ENCODE data around the gene TBC1D17.

The TBC1D17 gene

DNA sequence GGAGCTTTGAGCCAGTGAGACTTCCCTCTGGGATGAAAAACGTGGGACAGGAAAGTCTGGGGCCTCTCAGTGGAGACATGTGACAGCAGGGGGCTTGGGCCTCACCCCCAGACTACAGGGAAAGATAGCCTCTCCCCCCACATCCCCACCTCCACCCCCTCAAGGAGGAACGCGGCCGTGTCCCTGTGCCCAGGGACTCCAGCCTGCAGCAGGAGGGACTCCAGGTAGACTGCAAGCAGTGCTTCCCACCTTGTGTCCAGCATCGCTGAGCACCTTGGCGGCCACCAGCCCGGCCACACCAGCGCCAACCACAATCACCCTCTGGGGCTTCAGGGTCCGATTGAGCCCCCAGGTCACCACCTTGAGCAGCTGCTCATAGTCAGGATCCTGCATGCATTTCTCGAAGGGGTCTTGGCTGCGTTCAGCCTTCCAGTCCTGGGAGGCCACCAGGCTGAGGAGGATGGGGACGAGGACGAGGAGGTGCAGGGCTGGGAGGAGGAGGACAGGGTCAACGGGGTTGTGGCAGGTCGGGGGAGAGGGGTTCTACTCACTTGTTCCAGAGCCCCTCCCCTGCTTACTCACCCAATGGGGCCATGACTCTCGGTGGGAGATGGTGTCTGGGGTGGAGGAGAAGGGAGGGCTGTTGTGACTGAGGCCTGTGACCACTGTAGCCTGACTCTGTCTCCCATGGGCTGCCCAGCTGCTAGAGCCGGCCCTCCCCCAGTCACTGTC lies 18.2 kb downstream of the TBC1D17 start:
- DNase-seq, result no peak

DNA sequence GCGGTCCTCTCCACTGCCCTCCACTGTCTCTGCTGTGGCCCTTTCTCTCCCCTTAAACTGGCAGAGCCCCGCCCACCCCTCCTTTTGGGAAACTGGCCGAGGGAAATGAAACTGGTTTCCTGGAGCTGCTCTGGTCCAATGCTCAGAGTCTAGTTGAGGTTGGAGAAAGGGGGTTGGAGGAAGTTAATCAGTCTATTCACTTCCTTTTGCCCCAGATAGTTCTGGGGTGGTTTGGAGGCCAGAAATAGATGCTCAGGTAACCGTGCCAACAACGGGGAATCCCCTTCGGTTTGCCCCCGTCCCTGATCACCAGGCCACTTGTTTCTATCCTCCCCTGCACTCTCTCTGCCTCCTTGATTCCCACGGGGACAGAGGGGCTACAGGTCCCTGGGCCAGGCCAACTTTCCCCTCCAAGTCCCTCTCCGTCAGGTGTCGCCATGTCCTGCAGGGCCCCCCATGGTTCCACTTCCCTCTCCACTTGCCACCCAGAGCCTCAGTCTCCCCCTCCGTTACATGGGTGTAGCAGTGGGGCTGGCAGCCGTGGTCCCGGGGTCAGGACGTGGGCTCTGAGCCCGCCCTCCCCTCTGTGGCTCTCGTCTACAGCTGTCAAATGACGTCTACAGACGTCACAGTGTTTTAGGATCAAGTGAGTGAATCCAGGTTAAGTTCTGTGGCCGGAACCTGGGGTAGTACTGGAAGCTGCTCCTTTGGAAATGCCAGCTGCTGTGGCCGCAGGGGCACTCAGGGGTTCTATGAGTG lies 19.5 kb downstream of the TBC1D17 start, which contains the start of gene IL4I1:
Gene IL4I1 (minus strand): TSS at position 25 of the 759 bp plus-strand sequence. CDS start 727 bp downstream, outside the sequence.
- peak; percentile 34 for DNase-seq

- DNase-seq, result no peak
Measured at GRCh38 chr19:49904136-49904535, 26.6 kb downstream of the TBC1D17 start.

- no peak for DNase-seq
Measured at GRCh38 chr19:49906879-49907564, 29.5 kb downstream of the TBC1D17 start.

DNA sequence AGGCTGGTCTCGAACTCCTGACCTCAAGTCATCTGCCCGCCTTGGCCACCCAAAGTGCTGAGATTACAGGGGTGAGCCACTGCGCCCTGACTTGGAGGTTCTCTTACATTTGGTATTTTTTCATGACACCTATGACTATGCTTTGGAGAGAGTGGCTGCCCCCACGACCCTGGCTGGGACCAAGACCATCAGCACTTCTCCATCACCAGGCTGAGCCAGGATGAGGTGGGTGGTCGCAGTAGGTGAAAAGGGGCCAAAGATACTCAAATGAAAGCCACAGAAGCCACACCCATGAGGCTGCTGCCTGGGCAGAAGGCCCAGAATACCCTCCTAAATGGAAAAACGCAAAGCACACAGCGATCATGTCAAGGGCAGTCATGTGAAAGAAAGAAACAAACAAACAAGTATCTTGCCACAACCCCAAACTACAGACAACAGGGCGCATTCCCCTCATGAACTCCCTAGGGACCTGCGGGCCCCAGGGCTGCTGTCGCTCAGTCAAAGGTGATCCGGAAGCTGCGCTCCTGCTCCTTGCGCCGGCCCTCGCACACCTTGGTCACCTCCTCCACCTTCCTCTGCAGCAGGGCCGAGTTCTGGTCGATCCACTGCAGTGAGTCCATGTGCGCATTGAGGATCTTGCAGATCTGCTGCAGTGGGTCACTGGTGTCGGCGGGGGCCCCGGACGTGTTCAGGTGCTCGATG lies 30.4 kb downstream of the TBC1D17 start:
- DNase-seq, result no peak

DNA sequence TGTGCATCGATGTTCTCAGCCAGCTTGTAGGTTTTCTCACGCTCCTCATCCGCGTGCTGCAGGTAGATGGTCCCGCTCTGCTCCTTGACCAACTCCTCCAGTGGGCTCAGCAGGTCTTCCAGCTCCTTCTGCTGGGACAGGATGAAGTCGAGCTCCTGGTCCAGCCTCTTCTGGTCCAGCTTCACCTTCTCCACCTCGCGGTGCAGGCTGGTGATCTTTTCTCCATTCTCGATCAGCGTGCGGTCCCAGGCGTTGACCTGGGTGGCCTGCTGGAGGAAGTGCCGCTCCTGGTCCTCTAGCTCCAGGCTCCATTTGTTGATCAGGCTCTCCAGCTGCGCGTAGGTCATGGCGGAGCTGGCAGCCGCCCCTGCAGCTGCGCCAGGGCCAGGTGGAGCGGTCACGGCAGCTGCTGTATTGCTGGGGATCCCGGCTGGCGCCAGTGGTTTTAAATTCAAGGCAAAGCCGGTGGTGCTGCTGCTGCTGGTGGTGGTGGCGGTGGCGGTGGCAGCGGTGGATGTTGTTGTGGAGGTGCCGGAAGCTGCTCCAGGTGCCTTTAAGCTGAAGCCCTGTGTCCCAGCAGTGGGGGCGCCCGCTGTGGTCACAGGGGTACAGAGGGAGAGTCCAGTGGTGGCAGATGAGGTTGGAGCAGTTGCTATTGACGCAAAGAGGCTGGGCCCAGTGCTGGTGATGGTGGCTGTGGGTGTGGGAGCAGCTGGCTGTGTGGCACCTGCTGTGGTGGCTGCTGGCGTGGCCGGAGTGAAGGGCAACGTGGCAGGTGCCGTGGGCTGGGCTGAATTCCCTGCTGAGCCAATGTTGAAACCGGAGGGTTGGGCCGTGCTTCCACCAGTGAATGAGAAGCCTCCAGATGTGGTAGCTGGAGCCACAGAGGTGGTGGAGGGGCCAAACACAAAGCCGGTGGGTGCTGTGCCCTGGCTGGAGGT lies 31.2 kb downstream of the TBC1D17 start:
- no peak for DNase-seq

DNA sequence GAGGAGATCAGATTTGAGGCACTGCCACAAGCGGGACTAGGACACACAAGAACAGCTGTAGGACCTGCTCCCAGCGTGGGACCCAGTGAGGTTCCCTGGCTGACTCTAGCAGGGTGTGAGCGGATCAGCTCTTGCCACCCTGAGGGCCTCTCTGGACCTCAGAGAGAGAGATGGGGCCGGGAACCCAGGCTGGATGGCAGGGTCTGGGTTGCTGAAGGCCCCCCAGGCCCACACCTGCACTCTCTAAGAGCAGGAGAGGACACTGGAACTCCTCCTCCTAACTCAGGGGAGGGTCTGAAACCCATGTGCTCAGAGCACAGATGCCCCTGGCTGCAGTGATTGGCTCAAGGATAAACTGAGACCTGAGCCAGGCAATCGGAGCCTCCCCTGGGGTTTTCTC lies 32.7 kb downstream of the TBC1D17 start:
- DNase-seq, result no peak

DNA sequence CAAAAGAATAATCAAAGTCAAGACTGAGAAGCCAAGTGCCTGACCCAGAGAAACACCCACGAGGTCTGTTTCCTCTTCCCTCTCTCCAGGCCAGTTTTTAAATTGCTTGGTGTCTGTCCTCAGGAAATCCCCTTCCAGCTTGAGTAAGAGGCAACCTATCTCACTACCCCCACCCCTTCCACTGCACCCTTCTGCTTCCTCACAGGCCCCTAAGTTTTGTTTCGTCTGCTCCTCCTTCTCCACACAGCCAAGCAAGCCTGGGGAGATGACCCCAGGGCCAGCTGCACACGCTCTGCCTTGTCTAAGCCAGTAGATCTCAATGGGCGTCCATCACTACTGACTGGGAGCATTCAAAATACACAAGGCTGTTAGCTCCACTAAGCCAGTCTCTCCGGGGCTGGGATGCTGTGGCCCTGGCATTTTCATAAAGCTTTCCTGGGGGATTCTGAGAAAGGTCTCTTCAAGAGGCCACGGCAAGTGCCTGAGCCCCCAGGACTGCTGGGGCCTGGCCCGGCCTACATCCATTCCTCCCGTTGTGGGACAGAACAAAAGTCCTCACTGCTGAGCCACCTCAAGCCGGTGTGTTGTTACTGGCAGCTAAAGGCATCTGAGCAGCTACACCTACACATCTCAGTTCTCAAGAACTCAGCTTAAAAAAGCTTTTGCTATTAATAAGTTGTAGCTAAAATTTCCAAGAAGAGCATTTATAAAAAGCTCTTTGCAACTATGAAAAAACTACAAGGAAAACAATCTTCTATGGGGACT lies 34.1 kb downstream of the TBC1D17 start:
- peak; percentile 20 for DNase-seq

DNA sequence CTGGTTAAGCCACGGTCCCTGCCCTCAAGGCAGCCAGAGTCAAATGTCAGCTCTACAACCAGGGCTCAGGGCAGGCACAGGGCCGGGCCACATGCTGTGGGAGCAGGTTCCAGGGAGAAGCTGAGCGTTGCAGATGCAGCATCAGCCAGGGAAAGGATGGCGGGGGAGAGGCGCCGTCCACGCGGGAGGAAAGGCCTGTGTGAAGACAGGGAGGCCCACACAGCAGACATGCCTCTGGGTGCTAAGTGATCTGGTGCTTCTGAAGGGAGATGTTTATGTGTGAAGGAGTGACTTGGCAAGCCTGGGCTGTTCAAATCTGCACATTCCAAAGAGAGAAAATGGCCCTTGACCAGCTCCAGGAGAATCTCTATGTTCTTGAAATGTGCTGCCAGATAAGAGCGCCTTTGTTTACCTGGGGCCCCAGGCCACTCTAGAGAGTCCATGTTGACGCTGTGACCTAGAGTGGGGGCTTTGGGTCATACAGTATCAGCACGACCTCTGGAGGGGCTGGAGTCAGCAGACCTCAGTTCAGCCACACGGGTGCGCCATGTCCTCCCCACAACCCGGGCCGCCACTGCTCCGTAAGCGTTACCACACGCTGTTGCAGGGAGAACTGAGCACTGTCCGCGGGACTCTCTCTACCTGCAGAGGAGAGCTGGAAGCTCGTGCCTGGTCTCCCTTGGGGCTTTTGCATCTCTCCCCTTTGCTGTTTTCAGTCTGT lies 35.6 kb downstream of the TBC1D17 start:
- DNase-seq, result no peak

GRCh38 chr19:49913720-49914119 lies 36.2 kb downstream of the TBC1D17 start:
- DNase-seq, result no peak

DNA sequence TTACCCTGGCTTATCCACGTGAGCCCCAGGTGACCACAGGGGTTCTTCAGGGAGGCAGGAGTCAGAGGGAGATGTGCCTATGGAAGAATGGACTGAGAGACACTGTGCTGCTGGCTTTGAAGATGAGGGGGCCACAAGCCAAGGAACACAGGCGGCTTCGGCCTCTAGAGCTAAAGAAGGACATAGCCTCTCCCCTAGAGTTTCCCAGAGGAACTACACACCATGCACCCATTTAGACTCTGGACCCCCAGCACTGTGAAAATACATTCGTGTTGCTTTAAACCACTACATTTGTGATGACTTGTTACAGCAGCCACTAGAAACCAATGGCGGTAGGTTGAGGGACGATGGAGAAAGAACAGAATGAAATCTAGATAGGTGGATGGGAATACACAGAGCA lies 37.8 kb downstream of the TBC1D17 start:
- DNase-seq, result no peak

DNA sequence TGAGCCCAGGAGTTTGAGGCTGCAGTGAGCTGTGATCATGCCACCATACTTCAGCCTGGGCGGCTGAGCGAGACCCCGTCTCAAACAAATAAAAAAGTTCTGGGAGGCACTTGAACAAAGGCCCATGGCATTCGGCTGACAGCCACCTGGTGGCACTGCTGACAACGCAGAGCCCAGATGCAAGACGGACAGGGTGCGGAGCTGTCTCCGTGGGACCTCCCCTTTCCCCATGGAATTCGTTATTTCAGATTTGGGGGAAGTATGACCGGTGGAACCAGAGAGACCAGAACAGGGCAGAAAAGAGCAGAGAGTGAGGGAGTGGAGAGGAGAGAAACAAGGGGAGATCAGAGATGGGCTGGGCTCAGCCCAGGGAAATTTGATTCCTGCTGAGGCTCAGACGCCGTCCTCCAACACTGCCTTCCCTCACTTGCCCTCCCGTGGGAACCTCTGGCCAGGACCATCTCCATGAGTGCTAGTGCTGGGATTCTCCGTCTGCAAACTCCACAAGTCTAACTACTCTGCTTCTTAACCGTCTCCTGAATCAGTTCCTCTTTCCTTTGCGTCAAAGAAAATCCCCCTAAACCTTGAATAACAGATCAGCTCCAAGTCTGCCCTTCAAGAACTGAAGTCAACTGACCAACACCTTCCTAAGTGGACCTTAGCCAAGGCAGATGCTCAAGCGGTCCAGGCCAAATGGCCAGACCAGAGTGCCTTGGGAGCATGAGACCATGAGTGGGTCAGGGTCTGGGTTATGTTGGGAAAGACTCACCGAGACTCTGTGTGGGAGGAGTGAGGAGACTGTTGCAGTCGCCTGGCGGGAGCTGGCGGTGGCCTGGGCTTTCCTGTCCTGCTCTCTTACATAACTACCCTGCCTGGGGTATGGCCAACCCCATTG lies 39.6 kb downstream of the TBC1D17 start:
- DNase-seq, result no peak

DNA sequence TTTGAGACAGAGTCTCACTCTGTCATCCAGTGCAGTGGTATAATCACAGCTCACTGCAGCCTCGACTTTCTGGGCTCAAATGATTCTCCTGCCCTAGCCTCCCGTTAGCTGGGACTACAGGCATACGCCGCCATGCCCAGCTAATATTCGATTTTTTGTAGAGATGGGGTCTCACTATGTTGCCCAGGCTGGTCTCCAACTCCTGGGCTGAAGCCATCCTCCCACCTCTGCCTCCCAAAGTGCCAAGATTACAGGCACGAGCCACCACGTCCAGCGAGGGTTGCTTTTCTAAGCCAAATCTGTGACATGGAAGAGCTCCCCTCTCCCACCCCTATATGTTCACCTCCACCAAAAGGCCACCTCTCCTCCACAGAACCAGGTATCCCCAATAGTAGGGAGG lies 40.6 kb downstream of the TBC1D17 start:
- DNase-seq, result no peak

DNA sequence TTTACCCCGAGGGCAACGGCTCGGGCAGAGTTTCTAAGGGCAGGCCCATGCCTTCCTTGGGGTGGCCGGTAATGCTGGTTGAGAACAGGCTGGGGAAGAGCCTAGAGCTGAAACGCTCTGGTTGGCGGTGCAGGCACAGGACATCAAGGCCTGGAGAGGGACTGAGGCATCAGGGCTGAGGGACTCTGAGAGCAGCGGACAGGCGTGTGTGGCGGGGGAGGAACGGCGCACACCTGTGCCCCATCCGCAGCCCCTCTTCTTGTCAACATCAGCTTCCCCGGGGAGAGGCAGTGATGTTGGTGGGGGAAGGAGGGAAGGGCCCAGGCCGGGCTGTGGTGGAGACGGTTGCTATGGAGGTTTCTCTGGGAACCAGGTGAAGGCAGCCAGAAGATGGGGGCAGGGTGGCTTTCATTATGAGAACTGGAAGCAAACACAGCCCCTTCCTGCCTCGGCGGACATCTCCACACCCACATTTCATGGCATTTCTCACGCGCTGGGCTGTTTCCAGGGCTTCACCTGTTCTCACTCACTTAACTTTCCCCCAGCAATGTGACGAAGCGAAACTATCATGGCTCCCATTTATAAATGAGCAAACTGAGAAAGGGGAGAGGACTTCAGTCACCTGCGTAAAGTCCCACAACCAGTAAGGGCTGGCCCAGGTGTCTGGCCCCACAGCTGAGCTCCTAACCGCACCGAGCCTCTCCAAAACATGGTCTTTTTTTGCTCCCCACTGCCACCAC lies 43.3 kb downstream of the TBC1D17 start:
- no peak for DNase-seq

GRCh38 chr19:49921871-49922795 lies 44.6 kb downstream of the TBC1D17 start:
- DNase-seq, result peak; percentile 64

DNA sequence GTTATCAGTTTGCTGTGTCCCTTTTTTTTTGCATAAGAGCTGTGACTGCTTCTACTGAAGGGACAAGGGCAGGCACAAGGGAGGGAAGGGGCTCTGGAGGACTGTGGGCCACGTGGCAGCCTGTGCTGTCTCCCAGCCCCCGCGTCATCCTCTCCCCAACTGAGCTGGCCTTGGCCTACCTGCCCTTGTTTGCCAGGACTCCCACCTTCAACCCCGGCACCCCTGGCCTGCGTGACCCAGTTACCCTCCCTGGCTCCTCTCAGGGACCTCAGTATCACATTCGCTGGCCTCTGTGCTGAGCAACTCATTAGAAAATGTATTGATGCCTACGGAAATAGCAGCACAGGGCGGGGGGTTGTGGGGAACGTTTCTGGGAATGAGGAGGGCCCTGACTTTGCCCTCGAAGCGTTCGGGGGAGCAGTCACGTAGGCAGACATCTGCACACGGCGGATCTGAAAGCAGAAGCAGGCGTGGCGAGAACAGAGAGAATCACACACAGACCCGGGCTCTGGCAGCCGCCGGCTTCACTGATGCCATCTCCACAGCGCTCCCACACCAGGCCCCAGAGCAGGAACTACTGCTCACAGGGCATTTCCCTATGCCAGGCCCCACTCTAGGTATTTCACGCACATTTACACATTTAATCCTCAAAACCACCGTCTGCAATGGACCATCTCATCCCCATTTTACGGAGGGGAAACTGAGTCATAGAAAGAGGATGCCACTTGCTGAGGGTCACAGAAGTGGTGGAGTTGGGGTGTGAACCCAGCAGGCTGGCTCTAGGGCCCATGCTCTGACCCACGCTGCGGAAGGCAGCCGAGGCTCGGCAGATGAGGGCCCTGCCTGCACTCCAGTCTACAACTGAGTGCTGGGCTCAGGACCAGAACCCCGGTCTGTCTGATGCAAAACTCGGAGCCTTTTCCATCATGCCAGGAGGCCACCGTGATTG lies 45.8 kb downstream of the TBC1D17 start:
- no peak for DNase-seq
